NCI-H2171 (cell line): ENCODE measurements around the gene UNC5C.

Experiments used
- DNase-seq: peaks from one replicate; lab custom pipeline; 2025; lab: John Stamatoyannopoulos, UW

Gene UNC5C

DNA sequence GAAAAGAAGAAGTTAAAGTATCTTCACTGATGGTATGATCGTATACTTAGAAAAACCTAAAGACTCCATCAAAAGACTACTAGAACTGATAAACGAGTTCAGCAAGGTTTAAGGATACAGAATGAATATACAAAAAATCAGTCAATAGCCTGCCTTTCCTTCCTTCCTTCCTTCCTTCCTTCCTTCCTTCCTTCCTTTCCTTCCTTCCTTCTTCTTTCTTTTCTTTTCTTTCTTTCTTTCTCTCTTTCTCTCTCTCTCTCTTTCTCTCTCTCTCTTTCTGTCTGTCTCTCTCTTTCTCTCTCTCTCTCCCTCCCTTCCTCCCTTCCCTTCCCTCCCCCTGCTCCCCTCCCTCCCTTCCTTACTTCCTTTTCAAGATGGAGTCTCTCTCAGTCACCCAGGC lies 428.3 kb downstream of the UNC5C start:
- DNase-seq: no peak

DNA sequence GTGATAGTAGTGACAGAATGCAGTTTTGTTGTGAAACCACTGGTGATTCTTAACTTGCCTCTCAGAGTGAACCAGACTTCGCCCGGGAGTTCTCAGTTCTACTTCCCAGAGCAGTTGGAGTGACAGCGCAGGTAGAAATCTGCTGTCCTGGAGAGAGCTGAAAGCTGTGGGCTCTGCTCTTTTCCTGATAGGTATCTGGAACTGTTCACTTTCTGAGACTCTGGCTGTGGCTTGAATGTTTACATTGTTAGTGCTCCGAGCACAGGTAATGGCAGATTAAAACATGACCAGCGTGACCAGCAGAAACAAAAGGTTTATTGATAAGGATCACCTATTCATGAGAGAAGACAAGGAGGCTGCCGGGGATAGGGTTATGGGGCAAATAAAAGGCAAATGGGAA lies 430.3 kb downstream of the UNC5C start:
- no peak for DNase-seq

DNA sequence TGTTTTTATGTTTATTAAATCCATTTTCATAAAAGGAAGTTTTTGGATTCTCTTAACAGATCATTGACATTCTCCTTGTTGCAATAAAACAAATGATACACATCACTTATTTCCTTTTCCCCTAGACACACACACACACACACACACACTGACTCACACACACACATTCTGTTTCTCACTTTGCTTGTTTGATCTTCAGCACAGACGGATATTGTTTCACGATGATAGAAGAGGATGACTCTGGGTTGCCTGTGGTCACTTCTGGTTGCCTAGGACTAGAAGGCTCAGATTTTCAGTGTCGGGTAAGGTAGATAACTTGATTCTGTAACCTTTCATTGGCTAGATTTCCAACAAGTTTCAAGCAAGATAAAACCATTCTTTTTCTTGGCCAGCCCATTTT lies 434.3 kb downstream of the UNC5C start:
- DNase-seq: no peak
